PC-9 (cell line): ENCODE measurements around the gene PIWIL4.

Source experiments
- EZH2 ChIP-seq: fragments of 200-600 bp; sonication (generic); IDR thresholded peaks from 2 replicates; pipeline ENCODE4 v1.8.0; 2017; ENCODE audit warnings: antibody characterized with exemption, low read depth
- TF ChIP-seq, protein P1 (sequence below): fragments of 200-600 bp; sonication (generic); conservative IDR thresholded peaks from 2 replicates; pipeline ENCODE4 v1.6.1; 2017; ENCODE audit warnings: mixed run types, antibody characterized with exemption, mild to moderate bottlenecking, moderate library complexity

DNA sequence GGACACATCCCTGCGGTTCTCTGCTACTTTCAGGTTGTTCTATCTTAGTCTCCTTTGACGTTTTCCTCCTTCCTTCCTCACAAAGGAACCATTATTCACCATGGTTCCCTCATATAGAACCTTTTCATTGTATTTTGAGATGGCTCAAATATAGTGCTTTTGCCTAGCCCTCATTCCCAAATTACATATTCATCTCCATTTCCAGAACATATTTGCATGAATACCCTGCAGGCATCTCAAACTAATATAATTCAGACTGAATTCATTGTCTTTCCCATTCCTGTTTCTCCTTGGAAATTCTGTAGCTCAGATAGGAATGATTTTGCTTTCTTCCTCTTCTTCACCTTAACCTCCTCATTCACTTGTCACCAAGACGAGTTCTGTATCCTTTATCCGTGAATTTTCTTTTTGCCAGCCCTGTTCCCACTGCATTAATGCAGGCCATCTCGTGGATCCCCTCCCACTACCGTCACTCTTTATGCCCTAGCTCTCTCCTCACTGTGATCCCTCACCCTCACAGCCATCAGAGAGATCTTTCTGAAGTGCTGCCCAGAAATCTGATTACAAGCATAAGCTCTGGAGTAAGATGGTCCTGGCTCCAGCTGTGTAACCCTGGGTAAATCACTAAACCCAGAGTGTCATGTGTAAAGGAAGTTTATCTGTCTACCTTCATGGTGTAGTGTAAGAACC, 23.3 kb downstream of the PIWIL4 start:
- TF ChIP-seq, protein P1, sequence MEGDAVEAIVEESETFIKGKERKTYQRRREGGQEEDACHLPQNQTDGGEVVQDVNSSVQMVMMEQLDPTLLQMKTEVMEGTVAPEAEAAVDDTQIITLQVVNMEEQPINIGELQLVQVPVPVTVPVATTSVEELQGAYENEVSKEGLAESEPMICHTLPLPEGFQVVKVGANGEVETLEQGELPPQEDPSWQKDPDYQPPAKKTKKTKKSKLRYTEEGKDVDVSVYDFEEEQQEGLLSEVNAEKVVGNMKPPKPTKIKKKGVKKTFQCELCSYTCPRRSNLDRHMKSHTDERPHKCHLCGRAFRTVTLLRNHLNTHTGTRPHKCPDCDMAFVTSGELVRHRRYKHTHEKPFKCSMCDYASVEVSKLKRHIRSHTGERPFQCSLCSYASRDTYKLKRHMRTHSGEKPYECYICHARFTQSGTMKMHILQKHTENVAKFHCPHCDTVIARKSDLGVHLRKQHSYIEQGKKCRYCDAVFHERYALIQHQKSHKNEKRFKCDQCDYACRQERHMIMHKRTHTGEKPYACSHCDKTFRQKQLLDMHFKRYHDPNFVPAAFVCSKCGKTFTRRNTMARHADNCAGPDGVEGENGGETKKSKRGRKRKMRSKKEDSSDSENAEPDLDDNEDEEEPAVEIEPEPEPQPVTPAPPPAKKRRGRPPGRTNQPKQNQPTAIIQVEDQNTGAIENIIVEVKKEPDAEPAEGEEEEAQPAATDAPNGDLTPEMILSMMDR, result no peak
- no peak for TF ChIP-seq EZH2
